Left lobe of liver (tissue), 2 donors: ENCODE data around the gene PPARGC1A. TPM values are rescaled to one million over a fixed set of nuclear protein-coding genes. Genes with fewer than 3 reads are reported as not detected.

Experiments
- ATAC-seq: fragments of 200-7000 bp; cut with Tn5 transposase; one replicate; pipeline ENCODE4 v1.9.1; 2020; ENCODE audit warnings: mild to moderate bottlenecking, moderate library complexity
- DNase-seq: peaks from one replicate; pipeline ENCODE4 v3.0.0-alpha.2; 2020; ENCODE audit warnings: low spot score
- total RNA-seq: library from RNA; stranded (reverse); gene quantifications from one replicate; pipeline ENCODE4 v1.2.1, GENCODE V29; 2021
- donor health status: DM: no; HTN: no; CAD: no; lungs with moderate emphysema.
- donor health status: DM: no; HTN: yes; CAD: no.

PPARGC1A gene
- total RNA-seq, 1 donor from 2014 or later: 29.6 TPM

DNA sequence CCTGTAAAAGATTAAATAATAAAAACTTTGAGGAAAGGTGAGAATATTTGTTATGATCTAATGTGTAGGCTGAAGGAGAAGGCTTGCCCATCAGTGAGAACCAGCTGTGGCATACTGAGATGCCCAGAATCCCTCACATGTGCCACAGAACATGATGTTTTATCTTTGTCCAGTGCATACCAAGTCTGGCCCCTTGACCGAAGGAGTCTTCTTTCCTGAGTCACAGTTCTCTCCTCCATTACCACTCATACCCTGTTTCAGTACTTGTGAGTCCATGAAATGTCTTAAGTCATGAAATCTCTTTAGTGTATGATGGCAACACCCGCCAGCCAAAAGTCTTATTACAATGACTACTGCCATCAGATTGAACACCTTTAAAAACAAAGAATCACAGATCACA lies 42.7 kb downstream of the PPARGC1A start:
- ATAC-seq: no peak
- DNase-seq: no peak

DNA sequence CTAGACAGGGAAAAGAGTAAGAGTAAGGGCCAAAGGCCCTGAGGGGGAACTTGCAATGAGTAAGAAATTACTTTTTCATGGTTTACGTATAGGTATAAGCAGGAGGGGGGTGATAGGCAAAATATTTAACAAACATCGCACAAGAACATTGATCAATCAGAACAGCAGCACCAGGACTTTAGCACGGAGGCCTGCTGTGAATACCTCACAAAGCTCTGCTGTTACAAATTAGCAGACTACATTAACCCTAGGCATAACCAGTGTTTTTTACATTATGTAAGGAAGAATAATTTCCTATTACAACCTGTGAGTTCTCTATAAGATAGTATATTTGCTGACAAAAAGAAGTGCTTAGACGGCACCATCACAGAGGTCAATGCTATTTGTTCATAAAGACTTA lies 44.9 kb downstream of the PPARGC1A start:
- ATAC-seq (peak; percentile 73), DNase-seq (no peak)

DNA sequence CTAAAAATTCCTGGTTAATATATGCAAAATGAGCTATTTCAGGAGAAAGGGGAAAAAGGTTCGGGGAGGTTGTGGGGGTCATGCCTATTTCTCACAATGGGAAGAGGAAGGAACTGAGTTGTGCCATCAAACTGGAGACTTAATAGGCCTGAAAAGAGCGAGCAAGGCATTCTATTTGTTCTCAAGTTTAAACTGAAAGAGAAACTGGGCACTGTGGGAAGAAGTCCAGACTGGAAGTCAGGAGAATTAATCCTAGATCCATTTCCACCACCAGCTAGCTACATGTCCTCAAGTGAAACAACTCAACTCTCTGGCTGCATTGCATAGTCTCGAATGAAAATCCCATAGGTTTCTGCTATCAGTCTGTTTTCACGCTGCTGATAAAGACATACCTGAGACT lies 50.6 kb downstream of the PPARGC1A start:
- DNase-seq (no peak), ATAC-seq (peak; percentile 86)

DNA sequence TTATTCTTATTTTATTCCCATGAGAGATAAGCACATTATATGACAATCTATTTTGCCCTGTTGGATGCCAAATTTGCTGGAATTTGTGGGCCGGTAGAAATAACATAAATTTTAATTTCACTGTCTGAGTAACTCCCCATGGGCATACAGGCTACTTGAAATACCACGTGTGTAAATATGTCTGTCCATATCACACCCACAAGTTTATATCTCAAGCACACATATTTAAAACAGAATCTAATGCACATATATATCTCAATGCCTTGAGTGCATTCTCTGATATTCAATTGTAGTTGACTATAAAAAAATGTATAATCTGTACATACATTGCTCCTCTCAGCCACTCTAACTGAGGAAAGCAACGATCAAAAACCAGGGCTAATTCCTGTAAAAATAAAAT lies 51.2 kb downstream of the PPARGC1A start:
- no peak for ATAC-seq

DNA sequence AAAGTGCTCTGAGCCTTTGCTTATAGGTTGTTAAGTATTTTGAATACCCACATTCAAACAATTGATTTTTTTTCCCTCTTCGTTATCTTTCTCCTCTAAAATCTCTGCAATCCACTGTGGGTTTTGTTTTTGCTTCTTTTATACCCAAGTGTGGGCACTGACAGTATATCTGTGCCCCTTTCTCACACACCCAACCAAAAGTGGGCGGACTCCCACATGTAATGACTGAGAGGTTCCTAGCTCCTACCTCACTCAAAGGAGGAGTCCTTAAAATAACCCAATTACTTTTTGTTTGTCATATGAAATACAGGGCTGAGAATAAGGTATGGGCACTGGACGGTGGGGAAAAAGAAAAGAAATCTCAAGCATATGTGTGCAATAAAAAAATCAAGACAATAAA lies 51.7 kb downstream of the PPARGC1A start:
- ATAC-seq (no peak), DNase-seq (no peak)

More for the DNA sequence above, 51.2 kb downstream of the PPARGC1A start:
- DNase-seq: no peak

DNA sequence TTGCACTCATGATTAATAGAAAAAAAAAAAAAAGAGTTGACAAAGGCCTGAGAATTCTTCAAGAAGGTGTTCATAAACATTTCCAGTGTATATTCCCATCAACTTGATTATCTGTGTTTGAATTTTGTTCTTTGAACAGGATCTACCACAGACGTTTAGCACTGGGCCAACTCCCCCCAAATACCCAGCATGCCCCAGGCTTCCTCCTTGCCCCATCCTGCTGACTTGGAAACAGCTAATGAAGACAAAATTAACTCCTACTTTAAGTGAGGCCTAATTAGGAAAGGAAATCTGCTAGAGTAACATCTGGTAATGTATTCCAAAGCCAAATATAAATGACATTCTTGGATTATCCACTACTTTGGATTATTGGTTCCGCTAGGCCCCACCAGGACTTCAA lies 52.5 kb downstream of the PPARGC1A start:
- no peak for ATAC-seq
- DNase-seq: no peak

DNA sequence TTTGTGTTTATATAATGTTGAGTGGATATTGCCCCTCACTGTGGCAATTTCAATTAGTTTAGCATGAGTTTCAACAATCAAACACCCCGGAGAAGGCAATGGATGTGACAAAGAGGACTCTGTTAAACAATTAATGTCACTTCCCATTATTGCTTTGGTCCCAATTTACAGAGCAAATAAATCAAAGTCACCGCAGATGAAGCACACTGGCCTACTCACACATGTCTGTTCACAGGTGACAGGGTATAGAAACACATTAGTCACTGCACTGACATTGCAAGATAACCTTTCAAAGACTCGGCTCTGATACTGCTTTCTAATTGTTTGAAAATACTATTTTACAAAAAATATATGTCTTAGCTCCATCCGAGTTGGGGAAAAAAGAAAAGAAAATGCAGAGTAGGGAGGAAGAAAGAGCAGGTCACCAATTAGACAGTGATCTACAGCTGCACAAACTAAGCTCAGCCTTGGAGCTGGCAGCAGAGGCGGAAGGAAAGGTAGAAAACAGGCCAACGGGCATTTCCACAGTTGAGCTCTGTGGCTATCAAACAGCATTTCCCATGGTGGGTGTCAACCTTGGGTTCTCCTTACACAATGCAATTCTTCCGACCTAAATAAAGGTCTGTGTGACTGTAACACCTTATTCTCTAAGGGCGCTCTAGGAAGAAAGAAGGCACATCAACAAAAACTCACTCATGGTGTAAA lies 53.9 kb downstream of the PPARGC1A start:
- DNase-seq (no peak), ATAC-seq (no peak)

DNA sequence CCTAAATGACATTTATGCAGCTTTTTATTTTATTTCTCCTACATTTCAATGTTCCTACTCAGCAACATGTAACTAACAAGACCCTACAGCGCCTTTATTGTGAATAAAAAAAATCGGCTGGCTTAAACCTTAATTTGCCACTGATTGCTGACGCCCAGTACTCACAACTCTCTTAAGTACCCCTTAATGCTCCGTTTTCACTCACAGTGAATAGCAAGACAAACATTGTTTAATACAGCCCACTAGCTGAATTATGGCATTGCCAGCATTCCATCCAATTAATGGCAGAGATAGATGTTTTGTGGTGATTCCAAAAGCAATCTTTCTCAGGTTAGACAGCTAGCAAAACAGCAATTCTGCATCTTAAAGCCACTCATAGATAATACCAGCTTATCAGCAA lies 61.1 kb downstream of the PPARGC1A start:
- DNase-seq (no peak), ATAC-seq (no peak)

DNA sequence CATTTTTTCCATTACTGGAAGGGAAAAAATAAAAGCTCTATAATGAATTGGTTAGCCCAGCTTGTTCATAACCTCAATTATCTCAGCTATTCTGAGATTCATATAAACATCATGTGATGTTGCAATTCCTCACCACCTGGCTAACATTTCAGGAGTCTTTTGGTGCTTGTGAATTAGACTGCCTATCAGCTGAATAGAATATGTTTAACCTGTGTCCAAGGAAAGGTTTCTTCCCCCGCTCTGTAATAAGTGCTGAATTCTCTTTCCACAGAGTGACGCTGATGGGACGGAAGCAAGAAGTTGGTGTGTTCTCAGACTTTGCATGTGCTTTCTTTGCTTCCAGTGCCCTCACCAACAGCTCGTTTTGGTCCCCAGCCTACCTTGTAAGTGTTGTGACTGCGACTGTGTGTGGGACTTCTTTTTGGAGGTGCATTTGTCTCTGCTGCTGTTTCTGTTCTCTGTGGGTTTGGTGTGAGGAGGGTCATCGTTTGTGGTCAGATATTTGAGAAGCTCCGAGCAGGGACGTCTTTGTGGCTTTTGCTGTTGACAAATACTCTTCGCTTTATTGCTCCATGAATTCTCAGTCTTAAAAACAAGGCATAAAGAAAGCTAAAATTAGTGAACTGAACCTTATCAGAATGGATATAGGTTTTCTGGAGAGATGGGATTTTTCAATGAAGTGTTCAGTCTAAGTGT lies 61.7 kb downstream of the PPARGC1A start:
- DNase-seq (no peak), ATAC-seq (no peak)

DNA sequence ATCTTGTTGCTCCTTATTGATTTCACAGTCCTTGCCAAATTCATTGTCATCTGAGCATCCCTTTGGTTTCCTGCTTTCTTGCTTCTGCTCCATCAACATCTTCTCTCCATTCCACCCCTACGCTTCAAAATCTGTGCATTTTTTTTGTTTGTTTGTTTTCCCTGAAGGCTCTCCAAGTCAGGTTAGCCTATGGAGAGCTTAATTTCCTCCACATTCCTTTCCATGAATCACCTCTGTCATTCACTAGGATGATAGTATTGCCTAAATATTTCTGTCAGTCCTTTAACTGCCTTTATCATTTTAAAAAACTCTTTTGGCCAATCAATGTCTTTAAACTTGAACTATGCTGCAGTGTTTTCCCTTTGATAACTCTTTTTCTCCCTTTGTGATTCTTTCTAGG lies 67.7 kb downstream of the PPARGC1A start:
- no peak for DNase-seq

DNA sequence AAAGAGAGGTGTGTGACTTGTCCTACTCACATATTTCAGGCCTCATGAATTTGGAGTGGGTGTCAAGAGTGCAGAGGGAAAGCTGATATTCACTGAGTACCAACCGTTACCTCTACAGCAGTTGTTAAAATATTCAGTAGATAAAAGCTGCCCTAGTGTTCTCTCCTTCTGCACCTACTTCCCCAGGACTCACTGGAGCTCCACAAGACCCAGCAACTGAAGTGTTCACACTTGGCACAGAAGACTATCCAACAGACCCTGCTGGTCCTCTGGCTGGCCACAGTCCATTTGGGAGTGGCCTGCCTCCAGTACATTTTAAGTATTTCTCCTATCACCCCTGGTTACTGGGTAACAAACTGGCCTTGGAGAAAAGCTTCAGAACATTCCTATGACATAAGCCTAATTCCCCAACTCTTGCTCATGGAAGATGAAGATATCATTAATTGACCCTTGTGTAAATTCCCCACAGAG lies 70.8 kb downstream of the PPARGC1A start:
- DNase-seq: no peak
- no peak for ATAC-seq

More for the DNA sequence above, 67.7 kb downstream of the PPARGC1A start:
- no peak for ATAC-seq

DNA sequence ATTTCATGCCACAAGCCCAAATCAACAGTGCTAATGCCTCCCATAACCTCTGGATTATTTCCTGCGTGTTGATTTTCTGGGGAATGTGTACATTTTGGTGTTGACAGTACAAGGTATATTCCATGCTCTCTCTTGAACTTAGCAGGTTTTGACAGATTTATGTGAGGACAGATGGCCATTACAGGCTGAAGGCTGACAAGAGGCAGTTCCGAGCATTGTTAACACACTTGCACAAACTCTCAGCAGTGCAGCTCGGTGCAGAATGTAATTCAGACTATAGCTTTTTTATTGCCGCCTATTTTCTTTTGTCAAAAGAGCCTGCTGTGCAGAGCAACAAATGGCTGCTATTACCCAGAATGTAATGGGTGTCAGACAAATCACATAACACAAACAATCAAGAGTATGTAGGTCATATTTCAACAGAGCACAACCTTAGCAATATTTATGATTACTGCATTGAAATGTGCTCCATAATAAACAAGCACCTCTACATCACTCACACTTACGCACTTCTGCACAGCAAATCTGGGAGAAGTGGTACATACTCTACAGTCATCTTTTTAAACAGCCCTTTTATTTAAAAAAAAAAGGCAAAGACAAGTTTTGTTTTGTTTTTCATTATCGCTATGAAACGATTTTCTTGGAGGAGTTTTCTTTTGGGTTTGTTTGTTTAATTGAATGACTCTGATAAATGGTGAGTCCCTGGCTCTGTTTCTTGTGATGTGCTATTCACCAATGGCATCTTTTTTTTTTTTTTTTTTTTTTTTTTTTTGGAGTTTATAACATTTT lies 71.6 kb downstream of the PPARGC1A start:
- no peak for ATAC-seq
- no peak for DNase-seq

DNA sequence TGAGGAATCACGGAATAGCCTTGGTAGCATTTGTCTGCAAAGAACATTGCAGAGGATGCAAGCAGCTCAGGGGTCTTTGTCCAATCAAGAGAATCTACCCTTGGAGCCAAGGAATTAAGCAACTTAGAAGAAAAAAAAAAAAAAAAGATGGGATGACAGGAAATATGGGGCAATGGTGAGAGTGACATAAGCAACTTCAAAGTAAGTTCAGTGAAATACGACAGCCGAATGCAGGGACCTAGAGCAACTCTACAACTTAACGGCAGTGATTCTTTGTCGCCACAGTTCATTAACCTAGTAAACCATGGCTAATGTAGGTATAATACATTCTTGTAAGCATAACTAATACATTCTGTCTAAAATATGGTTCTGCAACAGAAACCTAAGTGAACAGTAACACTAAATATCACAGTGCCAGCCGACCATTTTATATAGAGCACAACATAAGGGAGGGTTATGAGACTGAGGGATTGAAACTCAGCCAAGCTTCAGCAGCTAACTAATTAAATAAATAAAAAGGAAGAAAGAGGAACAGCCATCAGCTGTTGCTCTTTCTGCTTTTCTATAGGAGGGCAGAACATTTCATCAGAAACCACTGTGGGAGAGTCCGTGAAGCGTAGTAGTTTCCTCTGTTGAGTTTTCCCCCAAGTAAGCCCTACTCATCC lies 74.7 kb downstream of the PPARGC1A start:
- DNase-seq (no peak), ATAC-seq (no peak)

DNA sequence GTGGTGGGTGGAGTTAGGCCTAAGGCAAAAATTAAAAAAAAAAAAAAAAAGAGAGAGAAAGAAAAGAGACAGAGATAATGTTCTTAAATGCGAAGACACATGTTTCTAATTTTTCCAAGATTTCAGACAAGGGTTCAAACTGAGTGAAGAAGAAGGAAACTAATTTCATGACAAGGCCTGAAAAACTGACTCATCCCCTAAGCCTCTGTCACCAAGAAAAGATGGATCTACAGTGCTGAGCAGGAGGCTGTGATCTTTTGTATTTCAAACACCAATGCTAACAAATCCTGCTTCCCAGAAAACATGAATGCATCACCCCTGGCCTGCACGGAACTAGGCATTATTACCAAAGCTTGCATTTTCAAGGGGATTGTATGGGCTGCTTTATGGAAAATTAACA lies 75.3 kb downstream of the PPARGC1A start:
- DNase-seq: no peak
- ATAC-seq: no peak

DNA sequence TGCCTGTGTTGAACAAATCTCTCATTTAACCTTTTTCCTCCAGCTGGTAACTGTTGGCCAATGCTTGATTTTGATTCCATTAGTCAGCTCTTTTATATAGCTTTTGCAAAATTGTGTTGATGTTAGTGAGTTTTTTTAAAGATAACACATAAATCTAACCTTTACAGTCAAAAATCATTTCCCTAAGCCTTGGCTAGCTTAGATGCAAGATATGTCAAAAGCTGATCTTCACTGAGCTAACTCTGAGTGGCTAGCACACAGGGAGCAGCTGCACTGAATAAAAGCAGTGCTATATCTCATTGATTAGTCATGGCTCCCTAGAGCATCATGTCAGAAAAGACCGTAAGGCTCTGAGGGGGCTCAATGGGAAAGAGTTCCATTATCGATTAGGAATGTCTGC lies 78.7 kb downstream of the PPARGC1A start:
- ATAC-seq (no peak), DNase-seq (no peak)

DNA sequence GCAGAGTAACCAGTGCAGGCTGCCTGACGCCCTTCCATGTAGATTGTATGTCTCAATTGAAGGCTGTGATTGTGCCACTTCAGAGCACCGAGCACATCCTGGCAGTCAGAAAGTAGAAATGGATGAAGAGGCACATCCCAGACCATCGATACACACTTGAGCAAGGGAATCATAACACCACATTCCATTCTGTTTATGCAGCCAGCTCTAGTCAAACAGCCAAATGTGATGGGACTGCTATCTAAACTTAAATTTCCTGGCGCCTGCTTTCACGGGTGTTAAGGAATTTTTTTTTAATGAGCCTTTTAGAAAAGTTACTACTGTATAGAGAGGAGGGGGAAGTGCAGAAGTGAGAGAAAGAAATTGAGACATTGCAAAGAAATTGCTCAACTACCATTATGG lies 84.4 kb downstream of the PPARGC1A start:
- no peak for ATAC-seq

DNA sequence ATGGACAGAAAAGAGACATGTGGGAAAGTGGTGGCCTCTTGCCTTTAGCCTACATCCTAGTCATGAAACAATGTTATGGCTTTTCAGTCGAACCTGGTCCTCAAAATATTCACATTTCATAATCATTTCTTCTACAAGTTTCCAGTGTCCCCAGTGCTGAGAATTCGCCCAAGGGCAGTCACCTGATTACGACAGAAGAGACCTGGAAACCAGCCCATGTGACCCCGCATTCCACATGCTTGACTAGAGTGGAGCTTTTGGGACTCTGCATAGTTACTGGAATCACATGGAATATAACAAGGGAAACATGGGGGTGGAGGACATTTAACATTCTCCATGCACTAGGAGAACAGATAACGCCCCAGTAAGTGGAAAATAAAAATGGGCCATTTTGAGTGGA lies 100.1 kb downstream of the PPARGC1A start:
- DNase-seq (peak; percentile 49), ATAC-seq (peak; percentile 53)

More for the DNA sequence above, 84.4 kb downstream of the PPARGC1A start:
- DNase-seq: no peak

DNA sequence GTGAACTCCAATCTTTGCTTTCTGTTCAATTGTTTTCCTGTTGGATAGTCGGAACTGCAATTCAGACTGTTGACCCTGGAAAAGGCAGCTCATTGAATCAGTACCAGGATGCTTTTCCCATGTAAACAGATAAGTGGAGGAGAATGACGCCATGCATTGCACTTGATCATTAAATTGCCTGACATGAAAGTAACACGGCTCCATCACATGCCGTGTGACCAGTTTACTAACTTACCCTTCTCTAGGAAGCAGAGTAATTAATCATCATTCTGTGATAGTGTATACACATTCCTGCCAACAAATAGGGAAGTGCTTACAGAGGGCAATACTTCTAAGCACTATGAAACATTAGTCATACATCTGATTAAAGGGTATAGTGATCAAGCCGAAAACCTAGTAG lies 101.4 kb downstream of the PPARGC1A start:
- DNase-seq (no peak), ATAC-seq (peak; percentile 67)

DNA sequence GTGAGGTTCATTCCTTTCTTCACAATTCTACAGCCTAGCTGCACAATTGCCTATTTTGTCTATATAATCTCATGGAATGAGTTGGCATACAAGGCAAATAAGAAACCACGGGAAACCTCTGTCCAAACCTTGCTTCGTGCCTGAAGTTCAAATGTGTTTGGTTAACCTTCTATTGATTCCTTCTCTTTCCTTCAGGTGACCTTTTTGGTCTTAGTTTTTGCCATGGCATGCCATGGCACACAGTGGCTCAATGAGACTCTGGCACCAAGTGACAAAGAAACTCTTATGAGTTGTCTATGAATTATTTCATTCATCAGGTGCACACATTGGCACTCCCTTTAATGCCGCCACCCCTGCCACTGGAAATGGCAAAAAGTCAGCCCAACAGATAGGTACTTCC lies 101.8 kb downstream of the PPARGC1A start:
- ATAC-seq (peak; percentile 45), DNase-seq (no peak)

DNA sequence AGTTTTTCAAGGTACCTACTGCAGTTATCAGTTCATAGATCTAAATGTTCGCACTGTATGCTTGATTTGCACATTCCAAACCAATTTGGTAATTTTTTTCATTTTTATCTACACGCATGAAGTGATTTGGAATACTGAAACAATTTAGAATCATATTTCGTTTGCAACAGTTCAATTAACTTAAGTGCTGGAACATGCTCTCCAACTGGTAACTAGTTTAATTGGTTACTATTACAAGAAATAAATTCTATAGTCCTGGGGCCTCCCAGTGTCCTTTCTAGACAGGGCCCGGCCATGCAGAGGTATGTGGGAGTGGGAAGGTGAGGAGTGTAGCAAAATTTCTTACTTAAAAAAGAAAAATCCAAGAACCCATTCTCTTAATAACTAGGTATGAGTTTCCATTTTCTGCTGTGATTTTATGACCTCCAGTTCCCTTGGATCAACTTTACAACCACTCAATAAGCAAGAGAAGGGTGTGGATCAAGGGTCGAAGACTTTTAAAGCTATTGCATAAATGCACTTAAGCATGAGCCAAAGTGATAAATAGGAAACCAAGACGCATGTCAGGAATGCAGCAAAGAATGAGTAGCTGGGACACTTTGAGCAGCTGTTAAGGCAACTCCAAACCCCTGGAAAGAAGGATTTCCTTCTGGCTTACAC lies 106.9 kb downstream of the PPARGC1A start:
- no peak for ATAC-seq
- no peak for DNase-seq

DNA sequence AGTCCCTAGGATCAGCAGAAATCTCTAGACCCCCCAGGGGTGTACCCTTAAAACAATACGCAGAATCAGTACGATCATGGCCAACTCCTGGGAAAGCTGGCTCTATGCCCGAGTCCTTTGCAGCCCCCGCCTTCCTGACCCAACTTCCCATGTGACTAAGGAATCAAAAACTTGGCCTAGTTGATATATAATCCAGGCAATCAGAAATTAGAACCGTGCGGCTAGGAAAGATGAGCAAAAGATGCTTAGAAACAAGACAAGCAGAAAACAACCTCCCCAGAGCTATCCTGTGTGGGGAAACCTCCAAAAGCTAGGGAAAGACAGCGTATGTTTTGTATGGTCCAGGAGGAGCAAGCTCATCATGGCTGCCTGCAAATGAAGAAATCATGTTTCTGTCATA lies 110.0 kb downstream of the PPARGC1A start:
- DNase-seq: no peak
- ATAC-seq: no peak
